Activated CD4-positive, alpha-beta T cell treated with anti-CD3 and anti-CD28 coated beads, Interleukin-2, Interleukin-4, amounts not matched to agents 100 ng/mL and 50 ng/mL, durations not matched to agents 16 hours and 8 hours (primary cell): ENCODE results near the gene FUT3.

ENCODE experiments used
- DNase-seq: peaks from one replicate; pipeline ENCODE4 v3.0.0-alpha.2; 2020; ENCODE audit warnings: low spot score

Gene FUT3

DNA sequence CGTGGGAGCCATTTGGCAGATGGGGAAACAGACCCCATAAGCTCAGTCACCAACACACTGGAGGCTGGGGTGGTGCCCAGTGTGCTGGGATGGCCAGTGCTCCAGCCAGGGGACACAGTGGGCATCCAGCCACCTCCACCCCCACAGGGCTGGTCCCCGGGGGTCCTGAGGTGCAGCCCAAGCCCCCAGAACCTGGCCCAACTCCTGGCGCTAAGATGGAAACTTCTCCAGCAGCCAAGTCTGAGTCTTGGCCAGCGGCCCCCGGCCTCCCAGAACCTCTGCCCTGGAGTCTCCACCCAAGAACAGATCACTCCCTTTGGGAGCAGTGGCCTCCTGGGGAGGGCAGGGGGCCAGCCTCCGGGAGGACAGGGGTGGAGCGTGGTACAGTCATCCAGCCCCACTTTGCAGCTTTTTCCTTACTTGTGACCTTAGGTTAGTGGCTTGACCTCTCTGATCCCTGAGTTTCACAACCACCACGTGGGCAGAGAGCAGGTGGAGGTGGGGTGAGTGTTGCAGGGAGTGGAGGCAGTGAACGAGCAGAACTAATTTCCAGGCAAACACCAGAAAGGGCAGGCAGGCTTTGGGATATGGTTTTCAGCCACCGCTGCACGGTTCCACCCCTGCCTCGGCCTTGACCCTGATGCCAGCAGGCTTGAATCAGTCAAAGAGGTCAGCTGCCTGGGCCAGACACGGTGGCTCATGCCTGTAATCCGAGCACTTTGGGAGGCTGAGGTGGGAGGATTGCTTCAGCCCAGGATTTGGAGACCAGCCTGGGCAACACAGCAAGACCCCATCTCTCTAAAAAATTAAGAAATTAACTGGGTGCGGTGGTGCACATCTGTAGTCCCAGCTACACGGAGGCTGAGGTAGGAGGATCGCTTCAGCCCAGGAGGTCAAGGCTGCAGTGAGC, 50.6 kb downstream of the FUT3 start:
- no peak for DNase-seq

GRCh38 chr19:5799247-5800241, 51.7 kb downstream of the FUT3 start:
- DNase-seq: no peak

- no peak for DNase-seq
Measured at GRCh38 chr19:5798244-5798643, 53.0 kb downstream of the FUT3 start.

DNA sequence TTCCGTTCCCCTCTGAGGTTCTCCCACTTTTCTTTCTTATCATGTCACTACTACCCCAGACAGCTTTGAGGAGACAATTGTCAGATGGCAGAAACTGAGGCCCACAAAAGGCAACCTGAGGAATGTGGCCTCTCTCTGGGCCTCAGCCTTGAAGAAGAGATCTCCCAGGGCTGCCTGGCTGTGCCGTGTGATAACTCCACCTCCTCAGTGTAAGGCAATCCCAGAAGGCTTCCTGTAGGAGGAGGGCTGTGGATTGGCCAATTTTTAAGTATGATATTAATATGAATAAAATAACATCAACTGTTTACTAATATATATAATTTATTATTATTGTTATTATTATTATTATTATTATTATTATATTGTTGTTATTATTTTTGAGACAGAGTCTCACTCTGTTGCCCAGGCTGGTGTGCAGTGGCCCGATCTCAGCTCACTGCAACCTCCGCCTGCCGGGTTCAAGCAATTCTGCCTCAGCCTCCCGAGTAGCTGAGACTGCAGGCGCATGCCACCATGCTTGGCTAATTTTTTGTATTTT, 55.8 kb downstream of the FUT3 start:
- no peak for DNase-seq

DNA sequence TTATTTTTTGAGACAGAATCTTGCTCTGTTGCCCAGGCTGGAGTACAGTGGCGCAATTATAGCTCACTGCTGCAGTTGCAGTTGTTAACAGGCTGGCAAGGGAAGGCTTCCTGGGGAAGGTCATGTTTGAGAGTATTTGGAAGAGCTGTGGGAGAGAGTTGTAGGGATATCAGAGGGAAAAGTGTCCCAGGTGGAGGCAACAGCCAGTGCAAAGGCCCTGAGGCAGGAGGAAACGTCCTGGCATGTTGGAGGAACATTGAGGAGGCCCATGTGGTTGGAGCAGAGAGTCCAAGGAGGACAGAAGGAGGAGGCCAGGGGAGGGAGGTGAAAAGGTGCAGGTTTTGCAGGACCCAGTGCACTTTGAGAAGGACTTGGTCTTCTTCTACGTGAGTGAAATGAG, 58.1 kb downstream of the FUT3 start:
- DNase-seq: no peak
